BLaER1 (cell line): ENCODE data around the gene ZFYVE1.

Experiments
- H3K27ac ChIP-seq: shearing (Covaris generic); formaldehyde crosslinking; 2 replicates; pipeline ENCODE4 v1.8.1; 2022
- H3K27me3 ChIP-seq: shearing (Covaris generic); formaldehyde crosslinking; 2 replicates; pipeline ENCODE4 v1.8.1; 2022
- H3K36me3 ChIP-seq: shearing (Covaris generic); formaldehyde crosslinking; 2 replicates; pipeline ENCODE4 v1.8.1; 2022
- H3K4me1 ChIP-seq: shearing (Covaris generic); formaldehyde crosslinking; 2 replicates; pipeline ENCODE4 v1.8.1; 2022
- H3K4me2 ChIP-seq: shearing (Covaris generic); formaldehyde crosslinking; 2 replicates; pipeline ENCODE4 v1.8.1; 2022
- H3K4me3 ChIP-seq: shearing (Covaris generic); formaldehyde crosslinking; 2 replicates; pipeline ENCODE4 v1.8.1; 2022
- H3K9ac ChIP-seq: shearing (Covaris generic); formaldehyde crosslinking; 2 replicates; pipeline ENCODE4 v1.8.1; 2022
- H3K9me3 ChIP-seq: shearing (Covaris generic); formaldehyde crosslinking; 2 replicates; pipeline ENCODE4 v1.8.1; 2022
- H4K20me1 ChIP-seq: shearing (Covaris generic); formaldehyde crosslinking; 2 replicates; pipeline ENCODE4 v1.8.1; 2022
- Cebpa-rat ChIP-seq: shearing (Covaris generic); IDR thresholded peaks from 2 replicates; pipeline ENCODE4 v1.8.1; 2022

Gene ZFYVE1

DNA sequence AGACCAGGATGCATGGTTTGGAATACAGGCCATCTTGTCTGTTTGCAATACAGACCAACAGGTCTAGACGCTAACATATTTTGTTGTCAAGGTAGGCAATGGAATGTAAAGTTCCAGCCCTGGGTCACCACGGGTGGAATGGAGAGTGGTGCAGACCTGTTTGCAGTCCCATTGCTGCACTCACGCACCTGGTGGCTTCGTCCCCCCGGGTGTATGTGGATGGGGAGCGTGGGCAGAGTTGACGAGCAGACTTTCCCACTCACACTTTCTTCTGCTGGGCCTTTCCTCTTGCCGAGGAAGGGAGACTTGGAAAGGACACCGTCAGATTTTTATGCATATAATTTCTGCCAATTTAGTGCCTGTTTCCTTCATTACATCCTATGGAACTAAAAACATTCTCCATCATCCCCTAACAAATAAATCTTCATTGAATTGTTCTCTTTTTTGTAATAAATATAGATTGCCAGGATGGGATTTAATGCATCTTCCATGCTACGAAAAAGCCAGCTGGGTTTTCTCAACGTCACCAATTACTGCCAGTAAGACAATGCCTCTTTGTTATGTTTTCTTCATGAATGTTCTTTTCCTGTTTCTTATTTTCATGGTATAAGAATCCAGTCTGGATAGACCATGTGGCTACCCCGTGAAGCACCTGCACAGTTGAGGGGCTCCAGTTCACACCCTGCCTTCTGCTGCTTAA lies 85.5 kb downstream of the ZFYVE1 start:
- peaks cover 40% of the 10 kb centered on the region for H4K20me1 ChIP-seq
- no peaks in the 10 kb centered on the region for H3K27me3 ChIP-seq
- no peaks in the 10 kb centered on the region for H3K9me3 ChIP-seq
- peaks cover 92% of the 10 kb centered on the region for H3K36me3 ChIP-seq
- H3K4me1 ChIP-seq: peaks cover 29% of the 10 kb centered on the region
- TF ChIP-seq Cebpa-rat: no peak
- no peak overlapping the region for H3K4me2 ChIP-seq
- H3K4me3 ChIP-seq: no peak overlapping the region
- no peak overlapping the region for H3K9ac ChIP-seq
- no peak overlapping the region for H3K27ac ChIP-seq

DNA sequence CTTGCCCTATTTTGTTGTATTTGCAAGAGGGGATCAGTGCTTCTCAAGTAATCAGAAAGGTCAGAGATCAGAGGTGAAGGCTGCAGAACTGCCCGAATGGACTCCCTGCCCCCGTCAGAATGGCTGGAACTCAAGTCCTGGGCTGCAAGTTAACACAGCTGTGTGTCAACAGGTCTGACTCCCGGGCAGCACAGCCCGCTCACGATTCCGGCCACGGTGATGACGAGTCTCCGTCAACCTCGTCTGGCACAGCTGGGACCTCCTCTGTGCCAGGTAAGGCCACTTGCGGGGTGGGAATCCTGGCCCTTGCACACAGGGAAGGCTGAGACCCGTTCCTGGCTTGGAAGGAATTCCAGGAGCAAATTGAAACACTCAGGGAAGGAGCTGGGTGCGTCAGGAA lies 87.3 kb downstream of the ZFYVE1 start:
- no peaks in the 10 kb centered on the region for H3K9me3 ChIP-seq
- no peak for TF ChIP-seq Cebpa-rat
- H4K20me1 ChIP-seq: peaks cover 58% of the 10 kb centered on the region
- peaks cover 29% of the 10 kb centered on the region for H3K4me1 ChIP-seq
- no peaks in the 10 kb centered on the region for H3K27me3 ChIP-seq
- no peak overlapping the region for H3K4me3 ChIP-seq
- peaks cover 83% of the 10 kb centered on the region for H3K36me3 ChIP-seq
- no peak overlapping the region for H3K4me2 ChIP-seq
- no peak overlapping the region for H3K27ac ChIP-seq
- H3K9ac ChIP-seq: no peak overlapping the region

- Histone ChIP-seq H3K9ac (no peak overlapping the region), H3K4me1 (peaks cover 16% of the 10 kb centered on the region), H3K4me2 (no peak overlapping the region), H4K20me1 (peaks cover 93% of the 10 kb centered on the region), H3K4me3 (no peak overlapping the region), H3K27ac (no peak overlapping the region), H3K9me3 (peaks cover 7% of the 10 kb centered on the region; the same call in 1 of the 2 replicates), H3K27me3 (no peaks in the 10 kb centered on the region), H3K36me3 (peaks cover 36% of the 10 kb centered on the region)
- TF ChIP-seq Cebpa-rat: no peak
Measured at GRCh38 chr14:72932893-72933292, 94.0 kb downstream of the ZFYVE1 start.

- H3K9me3 ChIP-seq: peaks cover 7% of the 10 kb centered on the region; the same call in 1 of the 2 replicates
- peaks cover 18% of the 10 kb centered on the region for H3K4me1 ChIP-seq
- no peak for TF ChIP-seq Cebpa-rat
- H3K4me3 ChIP-seq: no peak overlapping the region
- no peaks in the 10 kb centered on the region for H3K27me3 ChIP-seq
- H3K9ac ChIP-seq: no peak overlapping the region
- H3K4me2 ChIP-seq: no peak overlapping the region
- H4K20me1 ChIP-seq: peaks cover 59% of the 10 kb centered on the region
- no peak overlapping the region for H3K27ac ChIP-seq
- H3K36me3 ChIP-seq: peaks cover 20% of the 10 kb centered on the region
Measured at GRCh38 chr14:72929316-72930080, 97.4 kb downstream of the ZFYVE1 start.

DNA sequence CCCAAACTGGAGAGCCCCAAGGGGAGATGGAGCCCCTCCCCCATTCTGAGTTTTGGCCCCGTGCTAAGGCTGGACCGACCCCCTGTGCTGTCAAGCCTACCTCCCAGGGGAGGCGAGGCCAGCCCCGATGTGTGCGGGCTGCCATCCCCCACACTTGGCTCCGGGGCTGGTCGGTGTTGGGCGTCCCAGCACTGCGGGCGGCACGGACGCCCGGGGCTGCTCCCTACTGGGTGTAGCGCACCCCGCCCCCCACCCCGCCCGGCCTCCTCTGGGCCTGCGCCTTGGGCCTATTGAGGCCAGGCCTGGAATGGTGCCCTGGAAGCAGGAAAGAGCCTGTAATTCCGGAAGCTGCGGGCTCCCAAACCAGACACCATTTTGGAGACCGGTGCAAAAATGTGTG lies 98.0 kb downstream of the ZFYVE1 start:
- peaks cover 20% of the 10 kb centered on the region for H3K36me3 ChIP-seq
- H3K9me3 ChIP-seq: peaks cover 7% of the 10 kb centered on the region; the same call in 1 of the 2 replicates
- H3K27me3 ChIP-seq: no peaks in the 10 kb centered on the region
- H3K4me1 ChIP-seq: peaks cover 18% of the 10 kb centered on the region
- no peak overlapping the region for H3K9ac ChIP-seq
- no peak for TF ChIP-seq Cebpa-rat
- no peak overlapping the region for H3K4me2 ChIP-seq
- no peak overlapping the region for H3K4me3 ChIP-seq
- H3K27ac ChIP-seq: no peak overlapping the region
- H4K20me1 ChIP-seq: peaks cover 53% of the 10 kb centered on the region

DNA sequence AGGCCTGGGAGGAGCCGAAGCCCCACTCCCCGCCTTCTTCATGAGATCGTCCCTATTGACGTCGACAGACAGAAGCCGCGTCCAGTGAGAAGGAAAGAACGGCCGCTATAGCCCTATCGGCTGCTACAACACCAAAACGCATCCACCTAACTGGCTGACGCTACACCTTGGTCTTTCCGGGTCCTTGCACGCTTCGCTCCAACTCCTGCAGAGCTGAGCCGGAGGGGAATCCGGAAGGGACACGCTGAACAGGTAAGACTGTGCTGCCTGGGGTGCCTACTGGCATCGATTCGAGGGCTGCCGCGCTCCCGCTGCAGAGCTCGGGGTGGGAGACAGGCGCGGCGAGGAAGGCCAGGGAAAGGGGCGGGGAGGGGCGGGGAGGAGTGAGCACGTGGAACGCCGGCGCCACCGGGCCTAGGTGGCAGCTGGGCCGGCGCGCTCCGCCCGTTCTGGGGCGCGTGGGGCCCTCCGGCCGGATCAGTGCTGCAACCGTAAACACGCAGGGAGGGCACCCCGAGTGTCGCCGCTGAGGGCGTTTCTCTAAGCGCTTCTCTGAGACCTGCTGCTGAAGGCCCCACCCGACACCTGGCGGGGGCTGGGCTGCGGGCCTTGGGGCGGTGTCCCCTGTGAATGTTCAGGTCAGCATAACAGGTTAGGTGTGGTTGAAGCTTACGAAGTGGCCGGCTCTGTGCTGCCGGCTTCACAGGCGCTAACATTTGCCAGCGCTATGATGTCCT lies 100.4 kb downstream of the ZFYVE1 start, which contains the start of gene DCAF4:
TSS of gene DCAF4 (plus strand) at position 173 of the 737 bp plus-strand sequence. CDS start 11,515 bp downstream, outside the sequence.
- Histone ChIP-seq H3K9ac (peak within 1 kb of the TSS; percentile 84), H3K36me3 (peaks cover 20% of the 10 kb centered on the region), H3K4me2 (peak within 1 kb of the TSS; percentile 88), H3K4me3 (peak within 1 kb of the TSS; percentile 81), H3K27ac (peak within 1 kb of the TSS; percentile 76), H3K27me3 (no peaks in the 10 kb centered on the region), H4K20me1 (peaks cover 29% of the 10 kb centered on the region), H3K4me1 (peaks cover 18% of the 10 kb centered on the region), H3K9me3 (peaks cover 7% of the 10 kb centered on the region; the same call in 1 of the 2 replicates)
- TF ChIP-seq Cebpa-rat: no peak

DNA sequence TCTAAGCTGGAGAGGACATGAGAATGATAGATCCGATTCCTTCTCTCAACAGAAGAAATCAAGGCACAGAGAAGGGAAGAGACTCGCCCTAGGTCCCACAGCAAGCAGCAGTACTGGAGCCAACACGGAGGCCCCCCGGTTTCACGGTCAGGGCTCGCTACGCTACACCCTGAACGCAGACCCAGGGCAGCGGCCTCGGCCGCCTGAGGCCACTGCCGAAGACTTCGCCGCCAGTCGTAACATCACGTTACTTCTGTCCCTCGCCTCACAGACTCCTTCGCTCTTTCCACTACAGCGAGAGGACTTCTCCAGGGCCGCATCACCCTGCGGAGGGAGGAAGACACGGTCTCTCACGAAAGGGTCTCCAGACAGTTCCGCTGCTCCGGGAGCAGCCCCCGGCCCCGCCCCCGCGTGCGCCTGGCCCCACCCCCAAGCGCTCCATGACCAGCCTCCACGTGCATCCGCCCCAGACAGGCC lies 101.1 kb downstream of the ZFYVE1 start:
- peaks cover 22% of the 10 kb centered on the region; the same call in 1 of the 2 replicates for H4K20me1 ChIP-seq
- H3K4me1 ChIP-seq: peaks cover 18% of the 10 kb centered on the region
- peaks cover 20% of the 10 kb centered on the region for H3K36me3 ChIP-seq
- H3K9me3 ChIP-seq: peaks cover 7% of the 10 kb centered on the region; the same call in 1 of the 2 replicates
- peak overlapping the region; percentile 88 for H3K4me2 ChIP-seq
- H3K27me3 ChIP-seq: no peaks in the 10 kb centered on the region
- no peak for TF ChIP-seq Cebpa-rat
- H3K4me3 ChIP-seq: peak overlapping the region; percentile 81
- peak overlapping the region; percentile 69 for H3K27ac ChIP-seq
- peak overlapping the region; percentile 63; the same call in 1 of the 2 replicates for H3K9ac ChIP-seq

GRCh38 chr14:72925171-72925759 lies 101.6 kb downstream of the ZFYVE1 start:
- Histone ChIP-seq H3K4me3 (peak overlapping the region; percentile 81), H4K20me1 (peaks cover 17% of the 10 kb centered on the region; the same call in 1 of the 2 replicates), H3K27me3 (no peaks in the 10 kb centered on the region), H3K36me3 (peaks cover 18% of the 10 kb centered on the region), H3K9me3 (peaks cover 7% of the 10 kb centered on the region; the same call in 1 of the 2 replicates), H3K4me2 (peak overlapping the region; percentile 88), H3K27ac (peak overlapping the region; percentile 69; the same call in 1 of the 2 replicates), H3K4me1 (peaks cover 18% of the 10 kb centered on the region), H3K9ac (peak overlapping the region; percentile 63; the same call in 1 of the 2 replicates)
- TF ChIP-seq Cebpa-rat: no peak

DNA sequence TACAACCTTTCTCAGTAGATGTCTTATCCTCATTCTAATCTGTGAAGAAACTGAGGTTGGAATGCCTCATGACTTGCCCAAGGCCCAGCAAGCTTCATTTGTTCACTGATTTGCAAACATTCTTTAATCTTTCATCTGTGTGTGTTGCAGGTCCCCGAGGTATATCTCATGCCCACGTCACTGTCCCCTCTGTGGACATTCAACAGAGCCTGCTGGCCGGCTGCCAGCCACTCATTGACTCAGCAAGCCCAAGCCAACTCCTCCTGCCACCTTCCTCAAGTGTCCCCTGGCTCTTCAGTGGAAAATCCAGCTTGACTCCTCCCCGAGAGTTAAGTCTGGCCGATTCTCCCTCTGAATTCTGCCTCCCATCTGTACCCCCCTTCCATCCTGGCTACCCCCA lies 102.6 kb downstream of the ZFYVE1 start:
- TF ChIP-seq Cebpa-rat: no peak
- H3K27ac ChIP-seq: no peak overlapping the region
- H3K9ac ChIP-seq: no peak overlapping the region
- no peaks in the 10 kb centered on the region for H3K27me3 ChIP-seq
- no peak overlapping the region for H3K4me2 ChIP-seq
- H3K4me3 ChIP-seq: no peak overlapping the region
- H3K4me1 ChIP-seq: peaks cover 18% of the 10 kb centered on the region
- H4K20me1 ChIP-seq: peaks cover 7% of the 10 kb centered on the region; the same call in 1 of the 2 replicates
- H3K9me3 ChIP-seq: no peaks in the 10 kb centered on the region
- H3K36me3 ChIP-seq: peaks cover 8% of the 10 kb centered on the region
